Umbilical cord (tissue), 2 donors: ENCODE results near the gene CRACDL. TPM values are rescaled to one million over a fixed set of nuclear protein-coding genes. Genes with fewer than 3 reads are reported as not detected.

ENCODE experiments used
- DNase-seq: peaks from one replicate; pipeline ENCODE4 v3.0.0-alpha.2; 2015; ENCODE audit warnings: low spot score
- total RNA-seq: library from RNA; depleted of rRNA; stranded (reverse); fragments of >200 nt; gene quantifications from one replicate; pipeline ENCODE4 v1.2.3, GENCODE V29; 2014; ENCODE audit warnings: low replicate concordance; ENCODE audit not compliant: insufficient read depth

CRACDL gene
- total RNA-seq, 1 donor from 2014 or later = 1.9 TPM

DNA sequence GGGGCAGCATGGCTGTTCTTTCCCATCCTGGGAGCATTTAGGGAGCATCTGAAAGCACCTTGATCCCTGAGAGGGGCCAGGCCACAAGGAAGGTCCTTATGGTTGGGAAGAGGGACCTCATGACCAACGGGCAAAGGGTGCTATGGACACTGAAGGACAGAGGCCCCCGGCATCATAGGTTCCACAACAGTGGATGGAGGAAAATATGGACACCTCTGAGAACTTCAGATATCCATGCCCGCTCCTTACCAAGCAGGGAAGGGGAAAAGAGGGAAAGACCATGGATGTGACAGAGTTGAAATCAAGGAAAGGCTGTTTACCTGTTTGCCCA is 111.0 kb downstream of the CRACDL start:
- no peak for DNase-seq

DNA sequence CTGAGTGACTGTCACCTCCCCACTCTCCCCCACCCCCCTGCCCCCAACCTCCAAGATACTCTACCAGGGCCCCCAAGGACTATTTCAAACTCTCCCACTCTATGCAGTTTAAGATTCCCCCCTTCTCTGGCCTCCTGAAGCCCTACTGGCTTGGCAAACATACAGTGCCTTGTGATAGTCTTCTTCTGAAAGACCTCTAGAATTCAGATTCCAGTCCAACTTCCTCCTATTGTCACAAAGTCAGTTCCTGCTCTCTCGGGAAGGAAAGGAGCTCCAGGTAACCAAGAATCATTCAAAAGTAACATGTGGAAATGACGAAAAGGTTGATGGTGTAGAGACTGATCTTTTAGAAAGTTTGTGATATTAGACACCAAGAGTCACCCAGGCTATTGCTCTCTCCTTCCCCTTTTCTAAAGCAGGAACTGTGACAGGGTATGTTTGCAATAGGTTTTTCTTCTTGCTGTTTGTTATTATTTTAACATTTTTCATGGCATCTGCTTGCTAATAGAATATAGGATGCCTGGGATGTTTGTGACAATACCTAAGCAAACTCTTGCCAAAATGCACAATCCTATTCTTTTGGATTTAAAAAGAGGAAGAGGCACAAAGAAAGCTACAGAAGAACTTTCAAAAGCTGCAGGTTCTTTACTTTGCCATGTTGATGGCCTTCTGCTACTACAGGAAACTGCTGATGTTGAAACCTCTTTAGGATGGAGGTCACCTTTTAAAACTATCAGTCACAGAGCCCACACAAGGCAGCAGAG is 111.6 kb downstream of the CRACDL start:
- DNase-seq = no peak

DNA sequence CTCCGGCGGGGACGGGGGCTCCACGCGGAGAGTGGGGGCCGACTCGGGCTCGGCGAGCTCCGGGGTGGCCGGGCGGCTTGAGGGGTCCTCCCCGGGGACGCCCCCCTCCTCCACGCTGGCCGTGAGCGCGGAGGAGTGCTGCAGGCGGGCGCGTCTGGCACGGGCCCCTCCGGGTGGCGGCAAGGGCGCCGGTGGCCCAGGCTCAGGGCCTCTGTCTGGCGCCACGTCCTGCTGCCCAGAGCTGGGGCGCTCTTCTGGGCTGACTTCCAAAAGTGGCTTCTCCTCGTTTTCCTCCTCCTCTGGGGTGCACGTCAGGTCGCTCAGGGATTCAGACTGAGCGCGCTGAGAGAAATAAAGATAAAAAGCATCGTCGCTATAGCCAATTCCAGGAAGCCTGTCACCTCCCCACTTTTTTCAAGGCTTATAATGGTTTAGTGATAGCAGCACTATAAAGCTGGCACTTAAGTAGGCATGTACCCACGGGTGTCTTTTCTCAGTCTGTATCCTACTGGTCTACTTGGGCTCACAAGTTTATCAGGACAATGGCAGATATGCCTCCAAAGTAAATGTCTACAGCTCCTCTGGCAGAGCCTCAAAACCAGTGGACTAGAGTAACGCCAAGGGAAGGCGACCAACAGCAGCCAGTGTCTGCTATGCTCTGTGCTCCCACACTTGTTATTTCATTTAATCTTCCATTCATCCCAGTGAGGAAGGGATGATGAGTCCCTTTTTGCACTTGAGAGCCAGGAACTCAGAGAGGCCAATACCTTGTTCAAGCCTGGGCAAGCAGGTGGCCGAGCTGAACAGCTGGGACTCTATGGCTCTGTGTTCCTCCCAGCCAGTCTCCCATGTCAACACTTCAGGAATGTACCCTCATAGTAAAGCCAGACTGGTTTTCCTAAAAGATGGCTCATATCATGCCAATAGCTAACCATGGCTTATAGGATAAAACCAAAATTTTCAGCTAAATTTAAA is 112.5 kb downstream of the CRACDL start:
- DNase-seq = no peak

GRCh38 chr2:98822301-98823164 is 113.5 kb downstream of the CRACDL start:
- no peak for DNase-seq

GRCh38 chr2:98821629-98822135 is 114.3 kb downstream of the CRACDL start:
- no peak for DNase-seq

DNA sequence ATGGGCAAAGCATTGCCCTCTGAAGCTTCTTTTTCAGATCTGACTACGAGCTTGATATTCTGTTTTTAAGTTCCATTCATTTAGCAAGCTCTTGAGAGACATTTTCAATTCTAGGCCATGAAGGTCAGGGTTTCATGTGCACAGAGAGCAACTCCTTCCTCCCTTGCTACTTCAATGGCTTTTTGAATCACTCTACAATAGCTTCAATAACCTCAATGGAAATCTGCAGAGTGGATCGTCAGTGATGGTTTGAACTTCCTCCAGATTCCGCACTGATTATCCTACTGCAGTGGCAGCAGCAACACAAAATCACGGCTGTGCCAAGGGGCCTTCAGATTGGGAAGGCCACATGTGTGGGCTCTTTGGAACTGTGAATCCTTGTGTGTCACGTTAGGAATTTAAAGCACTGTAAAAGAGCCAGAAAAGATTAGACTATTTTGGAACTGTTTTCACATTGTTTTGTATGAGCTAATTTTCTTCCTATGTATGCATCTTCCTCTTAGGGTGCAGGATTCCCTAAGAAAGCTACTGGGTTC is 116.7 kb downstream of the CRACDL start:
- no peak for DNase-seq

DNA sequence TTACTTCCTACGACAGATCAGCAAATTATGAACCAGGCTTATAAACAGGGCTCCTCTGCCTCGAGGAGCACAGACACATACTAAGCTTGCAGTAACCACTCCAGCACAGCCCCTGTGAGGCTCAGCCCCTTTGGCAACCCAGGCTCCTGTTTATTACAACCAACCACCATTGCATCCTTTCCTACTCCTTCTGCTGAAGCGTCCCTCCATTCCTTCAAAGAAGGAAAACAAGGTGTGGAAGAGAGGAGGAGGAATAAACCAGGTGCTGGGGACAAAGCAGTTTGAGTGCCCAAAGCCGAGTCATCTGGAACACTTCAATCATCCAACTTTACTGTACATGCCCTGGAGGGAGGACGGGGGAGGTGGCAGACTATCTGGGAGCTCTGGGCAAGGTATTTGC is 117.9 kb downstream of the CRACDL start:
- DNase-seq = no peak

- no peak for DNase-seq
Observed at GRCh38 chr2:98816281-98816680, 119.7 kb downstream of the CRACDL start.

DNA sequence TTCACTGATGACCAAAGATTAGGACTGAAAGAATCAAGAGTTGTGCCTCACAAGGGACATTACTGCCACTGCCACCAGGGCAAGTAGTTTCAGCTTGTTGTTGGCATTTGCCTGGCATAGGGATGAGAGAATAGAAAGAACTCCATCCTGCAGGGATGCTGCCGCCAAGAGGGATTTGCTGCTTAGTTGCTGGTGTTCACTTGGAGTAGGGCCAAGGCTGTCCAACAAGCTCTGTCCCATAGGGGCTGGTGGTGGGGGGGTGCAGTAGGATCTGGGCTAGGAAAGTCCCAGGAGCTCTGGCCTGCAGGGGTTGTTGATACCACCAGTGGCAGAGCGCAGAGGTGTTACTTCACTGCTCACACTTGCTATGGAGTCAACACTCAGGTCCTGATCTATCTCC is 120.2 kb downstream of the CRACDL start:
- no peak for DNase-seq

DNA sequence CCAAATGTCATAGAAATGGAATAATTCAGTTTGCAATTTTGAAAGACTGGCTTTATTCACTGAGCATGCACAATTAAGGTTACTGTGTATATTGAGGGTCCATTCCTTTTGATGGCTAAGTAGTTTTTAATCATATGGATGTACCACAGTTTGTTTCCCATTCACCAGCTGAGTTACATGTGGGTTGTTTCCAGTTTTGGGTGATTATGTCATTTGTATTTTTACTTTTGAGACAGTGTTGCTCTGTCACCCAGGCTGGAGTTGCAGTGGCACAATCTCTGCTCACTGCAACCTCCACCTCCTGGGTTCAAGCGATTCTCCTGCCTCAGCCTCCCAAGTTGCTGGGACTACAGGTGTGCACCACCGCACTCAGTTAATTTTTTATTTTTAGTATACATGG is 124.3 kb downstream of the CRACDL start:
- no peak for DNase-seq

DNA sequence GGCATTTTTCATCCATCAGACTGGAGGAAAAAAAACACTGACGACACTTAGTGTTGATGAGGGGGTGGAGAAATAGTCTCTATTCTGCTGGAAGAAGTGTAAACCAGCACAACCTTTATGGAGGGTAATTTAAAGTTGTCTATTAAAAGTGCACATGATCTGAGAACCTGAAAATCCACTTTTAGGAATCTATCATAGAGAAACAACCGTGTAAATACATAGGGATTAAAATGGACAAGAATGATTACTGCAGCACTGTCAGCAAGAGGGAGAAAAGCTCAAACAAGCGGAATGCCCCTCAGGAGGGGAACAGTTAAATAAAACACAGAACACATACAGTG is 125.5 kb downstream of the CRACDL start:
- no peak for DNase-seq

DNA sequence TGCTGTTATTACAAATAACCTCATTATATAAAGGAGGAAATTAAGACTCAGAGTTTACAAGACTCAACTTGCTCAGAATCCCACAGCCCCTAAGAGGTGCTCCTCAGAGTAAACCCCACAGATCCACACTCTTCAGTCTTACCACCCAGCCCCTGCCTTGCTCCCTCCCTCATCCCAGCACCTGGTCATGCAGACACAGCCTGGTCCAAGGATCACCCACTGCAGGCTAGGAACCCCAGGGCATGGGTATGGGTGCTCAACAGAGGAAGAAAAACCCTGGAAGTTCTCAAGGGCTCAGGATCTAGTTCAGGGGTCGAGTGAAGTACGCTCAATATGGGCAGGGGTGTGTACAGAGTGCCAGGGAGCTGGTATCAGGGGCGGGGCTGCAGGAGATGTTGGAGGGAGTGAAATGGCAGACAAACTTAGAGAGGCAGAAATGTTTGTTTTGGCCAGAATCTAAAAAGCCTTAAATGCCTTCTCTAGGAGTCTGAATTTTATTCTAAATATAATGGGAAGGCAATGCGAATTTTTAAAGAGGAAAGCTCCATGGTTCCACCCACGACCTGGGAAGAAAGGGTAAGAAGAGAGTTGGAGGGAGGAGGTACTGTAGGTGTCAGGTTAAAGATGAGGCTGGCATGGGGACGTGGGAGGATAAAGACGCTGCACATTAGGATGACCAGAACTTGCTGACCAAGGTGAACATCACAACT is 126.0 kb downstream of the CRACDL start:
- DNase-seq = peak; percentile 23

GRCh38 chr2:98809116-98809515 is 126.9 kb downstream of the CRACDL start:
- no peak for DNase-seq

DNA sequence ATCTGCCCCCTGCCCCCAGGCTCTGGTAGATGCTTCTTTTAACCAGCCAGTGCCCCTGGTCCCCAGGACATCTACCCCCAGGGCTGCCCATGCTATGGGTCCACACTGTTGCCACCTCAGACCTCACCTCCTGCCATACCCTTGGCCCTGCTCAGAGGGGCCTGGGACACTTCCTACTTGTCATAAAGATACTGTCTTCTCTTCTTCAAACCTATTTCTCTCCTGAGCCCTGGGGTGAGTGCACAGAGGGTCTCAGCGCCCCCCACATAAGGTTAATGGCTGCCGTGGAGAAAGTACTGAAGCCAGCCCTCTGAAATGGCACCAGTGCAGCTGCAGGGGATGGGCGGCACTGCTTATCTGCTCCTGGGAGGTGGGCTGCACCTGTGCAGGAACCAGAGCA is 127.5 kb downstream of the CRACDL start:
- DNase-seq = no peak

DNA sequence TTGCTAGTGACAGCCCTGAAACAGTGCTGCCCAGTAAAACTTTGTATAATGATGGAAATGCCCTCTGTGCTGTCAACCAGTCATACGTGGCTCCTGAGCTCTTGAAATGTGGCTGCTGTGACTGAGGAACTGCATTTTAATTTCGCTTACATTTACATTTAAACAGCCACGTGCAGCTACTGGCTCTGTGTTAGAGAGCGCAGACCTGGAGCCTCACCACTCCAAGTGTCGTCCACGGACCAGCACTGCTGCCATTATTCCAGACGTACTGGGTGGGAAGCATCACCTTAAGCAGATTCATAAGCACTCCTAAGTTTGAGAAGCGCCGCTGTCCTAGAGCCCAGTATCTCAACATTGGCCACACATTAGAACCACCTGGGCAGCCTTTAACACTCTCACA is 128.1 kb downstream of the CRACDL start:
- DNase-seq = no peak

DNA sequence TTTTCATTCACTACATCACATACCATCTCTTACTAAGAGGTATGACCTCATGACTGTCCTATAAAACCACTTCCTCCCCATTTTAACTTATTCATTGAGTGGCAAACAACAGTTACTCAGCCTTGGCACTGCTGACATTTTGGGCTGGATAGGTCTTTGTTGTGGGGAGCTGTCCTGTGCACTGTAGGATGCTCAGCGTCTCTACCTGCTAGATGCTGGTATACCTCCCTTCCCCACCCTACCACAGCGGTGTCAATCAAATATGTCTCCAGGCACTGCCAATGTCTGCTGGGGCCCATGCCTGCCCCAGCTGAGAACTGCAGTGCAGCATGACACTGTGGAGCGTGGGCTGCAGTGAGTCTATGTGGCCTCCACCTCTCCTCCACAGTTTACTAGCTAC is 128.8 kb downstream of the CRACDL start:
- no peak for DNase-seq

DNA sequence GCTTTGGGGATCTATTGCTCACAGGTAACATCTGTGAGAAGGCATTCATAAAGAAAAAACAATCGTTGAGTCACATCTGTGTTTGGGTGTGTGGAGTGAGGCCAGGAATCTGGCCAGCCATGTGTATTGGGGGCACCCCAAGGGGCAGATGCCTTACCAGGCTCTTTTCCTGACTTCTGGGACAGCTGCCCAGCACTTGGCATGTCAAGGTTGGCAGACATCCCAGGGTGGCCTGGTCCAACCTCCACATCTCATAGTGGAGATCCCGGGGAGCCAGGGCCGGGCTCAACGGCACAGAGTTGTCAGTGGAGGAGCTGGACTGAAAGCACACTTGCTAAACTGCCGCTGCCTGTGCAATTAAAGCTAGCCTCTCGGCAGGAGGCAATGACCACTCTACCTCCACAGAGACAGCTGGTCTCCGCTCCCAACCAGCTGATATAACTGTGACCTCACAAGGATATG is 129.8 kb downstream of the CRACDL start:
- peak; percentile 56 for DNase-seq

GRCh38 chr2:98805412-98806171 is 130.4 kb downstream of the CRACDL start:
- peak; percentile 73 for DNase-seq

DNA sequence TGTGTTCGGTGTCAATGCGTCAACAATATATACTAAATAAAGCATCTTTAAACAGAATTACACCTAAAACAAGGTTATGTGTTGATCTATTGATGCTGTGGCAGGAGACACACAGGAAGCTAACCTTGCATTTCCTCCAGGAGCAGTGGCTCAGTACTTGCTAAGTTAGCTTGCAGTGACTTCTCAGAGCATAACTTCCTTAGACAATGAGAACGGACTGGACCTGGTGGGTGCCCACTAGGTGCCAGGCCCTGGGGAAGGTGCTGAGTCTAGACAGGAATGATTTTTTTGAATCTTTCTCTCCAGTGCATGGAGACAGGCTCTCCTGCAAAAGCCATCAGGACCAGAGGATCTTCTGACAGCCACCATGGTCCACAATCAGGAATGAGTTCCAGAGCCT is 131.3 kb downstream of the CRACDL start:
- DNase-seq = no peak

GRCh38 chr2:98804265-98804650 is 131.8 kb downstream of the CRACDL start:
- DNase-seq = no peak
